Measurements from ENCODE around the gene SETBP1.

The SETBP1 gene

GRCh38 chr18:44680273-44681075 lies at the start of gene SETBP1:
Gene SETBP1 (plus strand): TSS chr18:44680888. CDS start chr18:44701347, 20,459 bp downstream.
- no peak for DNase-seq (ENCODE audit: low read depth)

GRCh38 chr18:44632469-44633145 lies 48.1 kb upstream of the SETBP1 start:
- no peak for DNase-seq (ENCODE audit: low read depth)

GRCh38 chr18:44635546-44635945 lies 45.1 kb upstream of the SETBP1 start:
- no peak for DNase-seq (ENCODE audit: low read depth)

GRCh38 chr18:44636241-44636640 lies 44.4 kb upstream of the SETBP1 start:
- no peak for DNase-seq (ENCODE audit: low read depth)

GRCh38 chr18:44637210-44638033 lies 43.3 kb upstream of the SETBP1 start:
- no peak for DNase-seq (ENCODE audit: low read depth)

- no peak for DNase-seq (ENCODE audit: low read depth)
Observed at GRCh38 chr18:44638034-44638540, 42.6 kb upstream of the SETBP1 start.

- no peak for DNase-seq (ENCODE audit: low read depth)
Observed at GRCh38 chr18:44638811-44639210, 41.9 kb upstream of the SETBP1 start.

- no peak for DNase-seq (ENCODE audit: low read depth)
Observed at GRCh38 chr18:44643004-44643403, 37.7 kb upstream of the SETBP1 start.

- DNase-seq (ENCODE audit: low read depth) = no peak
Observed at GRCh38 chr18:44651478-44651877, 29.2 kb upstream of the SETBP1 start.

GRCh38 chr18:44651918-44652572 lies 28.6 kb upstream of the SETBP1 start:
- DNase-seq (ENCODE audit: low read depth) = no peak

GRCh38 chr18:44652722-44653121 lies 28.0 kb upstream of the SETBP1 start:
- DNase-seq (ENCODE audit: low read depth) = no peak

- DNase-seq (ENCODE audit: low read depth) = no peak
Observed at GRCh38 chr18:44654573-44654972, 26.1 kb upstream of the SETBP1 start.

GRCh38 chr18:44655435-44655834 lies 25.3 kb upstream of the SETBP1 start:
- DNase-seq (ENCODE audit: low read depth) = no peak

- no peak for DNase-seq (ENCODE audit: low read depth)
Observed at GRCh38 chr18:44659771-44660170, 20.9 kb upstream of the SETBP1 start.

GRCh38 chr18:44668270-44668975 lies 12.3 kb upstream of the SETBP1 start:
- DNase-seq (ENCODE audit: low read depth) = no peak

- no peak for DNase-seq (ENCODE audit: low read depth)
Observed at GRCh38 chr18:44671914-44672313, 8.8 kb upstream of the SETBP1 start.

GRCh38 chr18:44672506-44672905 lies 8.2 kb upstream of the SETBP1 start:
- no peak for DNase-seq (ENCODE audit: low read depth)

GRCh38 chr18:44673256-44673880 lies 7.3 kb upstream of the SETBP1 start:
- no peak for DNase-seq (ENCODE audit: low read depth)

GRCh38 chr18:44677933-44678332 lies 2.8 kb upstream of the SETBP1 start:
- no peak for DNase-seq (ENCODE audit: low read depth)

- no peak for DNase-seq (ENCODE audit: low read depth)
Observed at GRCh38 chr18:44678725-44679055, 2.0 kb upstream of the SETBP1 start.
